HEK293T (cell line): ENCODE results near the gene ZC3H8.

Experiments used
- ARNT ChIP-seq: fragments of 450-650 bp; IDR thresholded peaks from 2 replicates; pipeline ENCODE4 v1.6.1; 2017; ENCODE audit warnings: mild to moderate bottlenecking
- BHLHE40 ChIP-seq: fragments of 450-650 bp; IDR thresholded peaks from 2 replicates; pipeline ENCODE4 v1.6.1; 2016; ENCODE audit warnings: mild to moderate bottlenecking, moderate library complexity, borderline replicate concordance
- ELF4 ChIP-seq: fragments of 450-650 bp; IDR thresholded peaks from 2 replicates; pipeline ENCODE4 v1.6.1; 2017; ENCODE audit warnings: antibody characterized with exemption
- FOXM1 ChIP-seq: fragments of 450-650 bp; IDR thresholded peaks from 2 replicates; pipeline ENCODE4 v1.6.1; 2017; ENCODE audit warnings: mild to moderate bottlenecking, borderline replicate concordance
- SUZ12 ChIP-seq: fragments of 450-650 bp; IDR thresholded peaks from 2 replicates; pipeline ENCODE4 v1.6.1; 2016; ENCODE audit warnings: mild to moderate bottlenecking
- ZNF384 ChIP-seq: fragments of 450-650 bp; IDR thresholded peaks from 2 replicates; pipeline ENCODE4 v1.6.1; 2016

DNA sequence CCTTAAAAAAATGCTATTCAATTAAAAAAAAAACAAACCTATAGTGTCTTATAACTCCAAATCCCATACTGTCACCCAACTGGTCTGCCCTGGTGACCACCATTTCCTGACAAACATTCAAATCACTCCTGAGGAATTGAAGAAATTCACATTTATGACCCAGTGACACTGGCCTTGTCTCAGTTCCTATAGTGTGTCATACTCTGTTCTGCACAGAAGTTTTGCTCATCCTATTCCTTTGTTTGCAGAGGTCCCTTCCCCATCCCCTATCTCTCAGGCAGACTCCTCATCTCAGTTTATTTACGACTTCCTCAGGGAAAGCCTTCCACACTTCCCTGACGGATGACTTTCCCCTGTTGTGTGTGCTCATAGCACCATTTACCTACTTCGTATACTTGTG is 35.2 kb upstream of the ZC3H8 start:
- TF ChIP-seq FOXM1 (no peak), ARNT (no peak), ZNF384 (no peak), ELF4 (no peak), SUZ12 (no peak), BHLHE40 (no peak)
